ENCODE data around the gene UPF2.

Gene UPF2

DNA sequence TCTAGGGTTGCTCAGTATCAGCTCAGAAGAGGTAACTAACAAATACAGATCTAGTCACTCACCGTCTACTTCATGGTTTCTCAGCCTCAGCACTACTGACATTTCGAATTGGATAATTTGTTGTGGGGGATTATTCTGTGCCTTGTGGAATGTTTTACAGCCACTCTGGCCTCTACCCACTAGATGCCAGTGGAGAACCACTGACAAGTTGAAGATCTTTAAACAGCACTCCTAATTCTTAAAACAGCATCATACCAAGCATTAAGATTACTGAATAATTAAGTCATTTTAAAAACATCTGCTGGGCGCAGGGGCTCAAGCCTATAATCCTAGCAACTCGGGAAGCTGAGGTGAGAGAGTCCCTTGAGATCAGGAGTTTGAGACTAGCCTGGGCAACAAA, 82.6 kb downstream of the UPF2 start:
- DNase-seq = no peak

DNA sequence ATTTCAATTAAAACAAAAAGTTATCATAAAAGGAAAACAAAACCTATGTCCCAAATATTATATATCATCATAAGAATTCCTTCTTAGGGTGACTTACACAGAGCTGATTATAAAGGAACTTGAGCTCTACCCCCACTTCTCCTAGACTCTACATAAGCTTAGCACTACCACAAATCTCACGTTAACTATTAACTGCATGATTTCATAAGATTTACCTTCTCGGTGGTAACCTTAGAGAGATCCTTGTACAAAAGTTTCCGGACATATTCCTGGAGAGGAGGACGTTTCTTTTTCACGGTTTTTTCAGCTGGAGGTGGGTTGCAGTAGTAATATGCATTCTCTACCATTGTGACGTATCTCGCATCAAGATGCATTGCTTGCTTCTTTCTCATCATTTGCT, 83.7 kb downstream of the UPF2 start:
- no peak for DNase-seq

GRCh38 chr10:11951695-11952094, 90.9 kb downstream of the UPF2 start:
- DNase-seq = no peak

GRCh38 chr10:11950325-11951018, 92.1 kb downstream of the UPF2 start:
- no peak for DNase-seq

DNA sequence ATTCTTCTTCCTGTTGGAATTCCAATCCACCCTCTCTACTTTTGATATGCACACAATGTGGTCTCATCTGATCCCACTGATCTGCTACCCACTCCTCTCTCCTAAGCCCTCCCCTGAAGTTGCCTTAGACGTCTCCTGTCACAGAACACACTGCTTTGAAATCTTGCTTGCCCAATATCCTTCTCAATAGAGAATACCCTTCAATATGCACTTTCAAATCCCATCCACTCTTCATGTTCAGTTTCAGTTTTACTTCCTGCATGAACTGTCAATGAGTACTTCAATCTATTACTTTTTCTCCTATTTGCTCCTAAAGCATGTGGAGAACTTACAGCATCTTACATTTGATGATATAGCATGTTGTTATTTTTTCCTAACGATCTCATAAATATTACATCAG, 93.5 kb downstream of the UPF2 start:
- no peak for DNase-seq

GRCh38 chr10:11946652-11947051, 96.0 kb downstream of the UPF2 start:
- DNase-seq = no peak

GRCh38 chr10:11936389-11937152, 106.0 kb downstream of the UPF2 start:
- no peak for DNase-seq

DNA sequence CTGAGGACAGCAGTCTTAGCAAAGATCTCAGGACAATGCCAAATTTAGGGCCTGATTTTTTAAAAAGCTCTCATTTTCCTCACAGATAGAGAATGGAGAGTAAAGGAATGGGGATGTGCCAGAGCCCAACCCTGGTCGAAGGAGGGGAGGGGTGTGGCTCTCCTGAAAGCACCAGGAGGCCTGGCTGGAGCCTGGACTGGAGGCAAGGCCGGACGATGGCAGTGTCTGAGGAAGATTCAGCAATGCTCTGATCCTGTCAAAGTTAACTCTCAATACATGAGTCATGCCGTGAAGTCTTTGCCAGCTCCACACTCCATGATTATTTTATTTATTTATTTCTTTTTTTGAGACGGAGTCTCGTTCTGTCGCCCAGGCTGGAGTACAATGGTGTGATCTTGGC, 108.3 kb downstream of the UPF2 start:
- DNase-seq = no peak

DNA sequence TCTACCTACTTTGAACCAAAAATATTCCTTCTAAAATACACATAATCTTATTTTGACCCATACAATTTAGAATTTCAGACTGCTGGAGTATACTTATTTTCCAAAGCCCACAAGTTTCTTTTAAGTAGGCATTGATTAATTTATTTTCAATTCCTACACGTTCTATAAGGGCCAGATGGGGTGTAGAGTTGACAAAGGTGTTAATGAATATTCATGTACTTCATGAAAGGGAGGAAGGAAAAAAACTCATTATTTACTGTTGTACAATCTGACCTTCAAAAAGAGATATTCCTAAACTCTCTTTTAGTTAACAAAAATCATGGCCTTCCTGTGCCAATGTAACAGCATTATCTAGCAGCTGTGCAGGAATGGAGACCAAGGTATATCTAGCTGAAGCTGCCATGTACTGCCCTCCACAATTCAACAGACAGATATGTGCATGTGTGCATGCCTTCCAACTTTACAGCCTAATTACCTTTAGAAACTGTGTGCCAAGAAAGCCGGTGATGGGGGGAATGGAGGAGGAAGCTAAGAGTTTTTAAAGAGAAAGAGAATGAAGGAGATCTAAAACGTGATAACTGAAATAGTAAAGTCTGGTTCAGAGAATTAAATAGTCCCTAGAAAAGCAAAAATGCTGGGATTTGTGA, 108.9 kb downstream of the UPF2 start:
- no peak for DNase-seq

- no peak for DNase-seq
These were observed 111.6 kb downstream of the UPF2 start for GRCh38 chr10:11931038-11931437.

- DNase-seq = no peak
These were observed 112.2 kb downstream of the UPF2 start for GRCh38 chr10:11930312-11930978.

GRCh38 chr10:11927746-11928145, 114.9 kb downstream of the UPF2 start:
- no peak for DNase-seq

- no peak for DNase-seq
These were observed 120.7 kb downstream of the UPF2 start for GRCh38 chr10:11921800-11922392.

GRCh38 chr10:11919271-11919670, 123.3 kb downstream of the UPF2 start:
- no peak for DNase-seq

GRCh38 chr10:11918384-11918783, 124.2 kb downstream of the UPF2 start:
- DNase-seq = no peak

DNA sequence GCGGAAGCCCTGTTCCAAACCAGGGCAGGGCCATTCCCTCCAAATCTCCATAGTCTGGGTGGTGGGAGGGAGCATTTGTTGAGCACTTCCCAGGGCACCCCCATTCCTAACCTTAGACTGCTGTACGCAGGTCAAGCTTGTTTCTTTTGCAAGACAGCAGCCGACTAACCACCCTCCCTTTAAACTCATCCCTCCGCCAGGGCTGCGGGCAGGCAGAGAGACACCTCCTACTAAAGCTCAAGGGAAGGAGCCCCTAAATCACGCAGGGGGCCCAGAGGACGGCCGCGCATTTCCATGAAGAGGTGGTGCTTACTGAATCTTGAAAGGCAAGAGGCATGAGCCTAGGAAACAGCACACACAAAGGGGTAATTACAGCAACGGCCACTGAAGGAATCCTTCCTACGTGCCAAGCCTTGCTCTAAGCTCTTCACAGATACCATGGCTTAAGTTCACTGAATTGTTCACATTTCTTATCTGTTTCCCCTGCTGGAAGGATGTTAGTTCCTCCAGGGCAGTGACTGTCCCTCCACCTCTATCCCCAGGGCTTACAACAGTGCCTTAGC, 129.4 kb downstream of the UPF2 start:
- no peak for DNase-seq

GRCh38 chr10:11910102-11910501, 132.5 kb downstream of the UPF2 start:
- DNase-seq = no peak

- no peak for DNase-seq
These were observed 133.0 kb downstream of the UPF2 start for GRCh38 chr10:11909618-11910017.

GRCh38 chr10:11908991-11909390, 133.6 kb downstream of the UPF2 start:
- no peak for DNase-seq

DNA sequence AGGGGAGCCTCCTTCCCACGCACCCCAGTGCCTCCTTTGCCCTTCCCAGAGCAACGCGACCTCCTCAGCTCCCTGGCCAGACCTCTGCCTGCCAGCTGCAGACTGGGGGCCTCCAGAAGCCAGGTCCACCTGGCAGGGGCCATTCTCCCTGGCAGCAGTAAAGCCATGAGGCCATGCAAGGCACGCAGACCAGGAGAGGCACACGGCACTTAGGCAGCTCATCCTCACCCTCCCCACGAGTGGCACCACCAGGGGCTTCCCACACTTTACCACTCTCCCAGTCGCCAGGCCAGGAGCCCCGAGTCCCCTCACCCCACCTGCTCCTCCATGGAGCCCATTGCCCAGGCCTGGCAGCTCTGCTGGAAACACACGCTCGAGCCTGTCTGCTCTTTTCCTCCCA, 134.1 kb downstream of the UPF2 start:
- no peak for DNase-seq

GRCh38 chr10:11907914-11908313, 134.7 kb downstream of the UPF2 start:
- no peak for DNase-seq

- no peak for DNase-seq
These were observed 135.9 kb downstream of the UPF2 start for GRCh38 chr10:11906714-11907113.

DNA sequence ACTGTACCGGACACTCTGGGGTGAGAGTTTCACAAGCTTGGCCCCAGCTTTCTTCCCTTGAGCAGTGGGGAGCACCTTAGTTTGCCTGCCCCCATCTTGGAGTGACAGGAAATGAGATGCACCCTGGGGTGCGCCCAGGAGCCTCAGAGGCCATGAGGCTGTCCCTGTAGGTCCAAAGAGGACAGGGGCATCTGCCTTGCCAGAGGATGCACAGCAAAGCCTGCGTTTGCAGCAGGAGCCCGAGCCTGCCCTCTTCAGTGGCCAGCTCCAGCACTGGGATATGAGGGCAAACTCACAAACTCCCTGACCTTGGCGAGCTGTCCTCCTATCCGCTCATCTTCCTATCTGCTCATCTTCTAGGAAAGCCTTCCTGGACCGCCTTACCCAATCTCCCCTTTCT, 140.0 kb downstream of the UPF2 start:
- no peak for DNase-seq

All from DMS79 (cell line).